DMS79 (cell line): ENCODE data around the gene PADI1.
"Not testable (repeated sequence)": the region's sequence is repeated elsewhere in the genome, so short reads cannot be mapped to it uniquely, and the experiment has no call there.

ENCODE experiments used
- DNase-seq: peaks from one replicate; lab custom pipeline; 2025; lab: John Stamatoyannopoulos, UW

PADI1 gene

DNA sequence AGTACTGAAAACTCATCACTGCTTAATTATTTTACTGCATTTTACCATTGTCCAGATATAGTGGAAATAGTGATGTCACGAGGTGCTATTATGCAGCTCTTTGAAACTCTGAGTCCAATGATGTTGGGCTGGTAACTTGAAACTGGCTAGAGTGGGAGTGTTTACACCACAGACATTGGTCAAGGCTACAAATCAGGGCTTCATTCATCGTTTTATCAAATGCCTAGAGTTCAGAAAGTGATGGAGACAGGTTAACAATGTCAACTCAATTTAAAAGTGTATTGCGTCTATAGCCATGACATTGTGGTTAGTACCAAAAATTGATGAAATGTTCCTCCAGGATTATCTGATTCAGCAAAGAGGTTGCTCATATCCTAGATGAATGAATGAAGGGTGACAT is 12.7 kb downstream of the PADI1 start:
- DNase-seq = no peak

DNA sequence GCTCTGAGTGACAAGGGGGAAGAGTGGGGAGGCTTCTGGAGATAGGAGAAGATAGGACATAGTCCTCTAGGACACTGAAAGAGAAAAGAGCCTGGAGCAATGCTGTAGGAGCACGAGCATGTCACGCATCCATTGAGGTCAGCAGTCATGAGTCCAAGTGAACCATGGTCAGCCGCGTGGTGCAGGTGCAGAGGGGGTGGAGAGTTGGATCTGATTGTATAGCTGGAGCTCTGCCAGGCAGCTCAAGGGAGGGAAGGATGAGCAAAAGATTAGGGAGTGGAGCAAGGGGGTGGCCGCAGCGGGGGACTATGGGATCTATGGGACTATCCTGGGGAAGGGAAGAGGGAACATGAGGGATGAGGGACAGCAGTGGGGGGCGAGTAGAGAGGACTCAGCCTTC is 14.0 kb downstream of the PADI1 start:
- DNase-seq = no peak

DNA sequence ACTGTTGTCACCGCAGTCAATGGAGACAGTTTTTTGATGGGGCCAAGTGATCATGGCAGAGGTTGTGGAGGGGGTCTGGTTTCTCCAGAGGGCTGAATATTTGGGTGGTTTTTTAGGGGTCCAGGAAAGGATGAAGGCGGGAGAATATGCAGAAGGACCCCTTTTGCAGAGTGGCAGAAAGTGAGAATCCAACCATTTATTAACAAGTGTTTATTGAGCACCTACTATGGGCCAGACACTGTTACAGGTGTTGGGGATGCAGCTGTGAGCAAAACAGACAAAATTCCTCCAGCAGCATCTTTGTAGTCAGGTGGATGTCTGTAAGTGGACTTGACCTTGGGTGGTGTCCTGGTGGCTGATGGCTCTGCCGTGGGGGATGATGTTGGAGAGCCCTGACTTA is 15.4 kb downstream of the PADI1 start:
- no peak for DNase-seq

DNA sequence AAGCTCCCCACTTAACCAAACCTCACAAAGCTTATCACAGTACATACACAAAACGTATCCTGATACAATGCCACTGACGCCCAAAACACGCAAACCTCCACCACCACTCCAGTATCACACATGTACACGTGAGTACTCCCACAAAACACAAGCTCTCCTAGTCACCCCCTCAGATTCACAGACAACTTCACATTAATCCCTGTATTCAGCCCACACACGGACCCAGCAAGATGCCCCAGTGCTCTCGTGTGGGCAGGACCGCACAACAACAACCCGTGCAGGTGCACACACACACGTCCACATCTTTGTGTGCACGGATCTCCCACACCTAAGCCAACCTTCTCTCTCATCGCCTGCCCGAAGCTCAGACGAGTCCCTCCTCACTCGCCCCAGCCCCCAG is 17.6 kb downstream of the PADI1 start:
- DNase-seq = no peak

DNA sequence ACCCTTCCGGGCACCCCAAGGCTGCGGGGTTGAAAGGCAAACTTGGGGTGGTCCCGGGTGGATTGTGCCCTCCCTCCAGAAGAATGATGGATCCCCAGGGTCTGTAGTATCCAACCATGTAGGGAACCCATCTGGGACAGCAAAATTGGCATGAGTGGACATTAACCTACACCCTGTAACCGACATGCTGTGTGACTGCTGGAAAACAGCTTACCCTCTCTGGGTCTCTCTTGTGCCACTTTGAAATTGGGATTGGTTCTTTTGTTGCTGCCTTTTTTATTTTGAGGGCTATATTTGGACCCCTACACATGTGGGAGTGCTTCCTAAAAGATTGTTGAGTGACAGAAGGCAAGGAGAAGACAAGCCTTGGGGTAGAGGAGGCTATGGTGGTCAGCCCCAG is 19.5 kb downstream of the PADI1 start:
- DNase-seq = no peak

DNA sequence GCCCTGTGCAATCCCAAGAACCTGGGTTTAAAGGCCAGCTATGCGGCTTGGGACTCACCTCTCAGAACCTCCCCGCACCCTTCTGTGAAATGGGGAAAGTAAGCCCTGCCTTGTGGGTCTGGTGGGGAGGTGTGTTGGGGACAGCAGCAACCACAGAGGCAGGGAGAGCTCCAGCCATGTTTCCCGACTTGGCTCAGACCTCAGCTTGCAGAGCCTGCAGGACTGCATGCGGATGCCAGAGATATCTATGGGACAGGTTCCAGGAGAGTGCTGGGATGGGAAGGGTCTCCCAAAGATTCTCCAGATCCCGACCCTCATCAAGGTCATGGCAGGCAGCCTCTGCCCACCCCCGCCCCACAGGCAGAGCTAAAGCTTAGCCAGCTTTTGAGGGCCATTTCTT is 20.2 kb downstream of the PADI1 start:
- no peak for DNase-seq

DNA sequence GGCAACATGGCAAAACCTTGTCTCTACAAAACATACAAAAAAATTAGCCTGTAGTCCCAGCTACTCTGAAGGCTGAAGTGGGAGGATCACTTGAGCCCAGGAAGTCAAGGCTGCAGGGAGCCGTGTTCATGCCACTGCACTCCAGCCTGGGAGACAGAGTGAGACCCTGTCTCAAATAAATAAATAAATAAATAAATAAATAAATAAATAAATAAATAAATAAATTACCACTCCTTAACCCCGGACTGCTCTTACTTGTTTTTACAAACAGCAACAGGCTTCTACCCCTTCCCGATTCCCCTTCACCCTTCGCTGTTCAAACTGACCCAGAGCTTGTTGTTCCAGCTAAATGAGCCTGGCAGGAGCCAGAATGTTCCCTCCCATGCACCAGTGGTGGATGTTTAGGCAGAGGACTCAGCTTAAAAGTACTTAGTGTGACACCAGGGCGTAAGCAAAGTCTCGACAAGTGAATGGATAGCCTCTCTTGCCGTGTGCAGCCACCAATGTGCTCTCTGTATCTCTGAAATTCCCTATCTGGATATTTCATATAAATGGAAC is 22.5 kb downstream of the PADI1 start:
- no peak for DNase-seq

DNA sequence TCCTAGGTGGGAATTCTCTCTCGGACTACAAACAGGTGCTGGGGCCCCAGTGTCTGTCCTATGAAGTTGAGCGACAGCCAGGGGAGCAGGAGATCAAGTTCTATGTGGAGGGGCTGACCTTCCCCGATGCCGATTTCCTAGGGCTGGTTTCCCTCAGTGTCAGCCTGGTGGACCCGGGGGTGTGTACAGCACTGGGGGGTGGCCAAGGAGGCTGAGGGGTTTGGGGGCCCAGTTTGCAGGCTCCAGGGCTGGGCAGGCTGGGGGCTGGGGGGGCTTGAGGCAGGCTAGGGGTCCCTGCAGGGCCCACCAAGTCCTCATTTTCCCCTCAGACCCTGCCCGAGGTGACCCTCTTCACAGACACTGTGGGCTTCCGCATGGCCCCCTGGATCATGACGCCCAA is 23.7 kb downstream of the PADI1 start:
- DNase-seq = no peak

DNA sequence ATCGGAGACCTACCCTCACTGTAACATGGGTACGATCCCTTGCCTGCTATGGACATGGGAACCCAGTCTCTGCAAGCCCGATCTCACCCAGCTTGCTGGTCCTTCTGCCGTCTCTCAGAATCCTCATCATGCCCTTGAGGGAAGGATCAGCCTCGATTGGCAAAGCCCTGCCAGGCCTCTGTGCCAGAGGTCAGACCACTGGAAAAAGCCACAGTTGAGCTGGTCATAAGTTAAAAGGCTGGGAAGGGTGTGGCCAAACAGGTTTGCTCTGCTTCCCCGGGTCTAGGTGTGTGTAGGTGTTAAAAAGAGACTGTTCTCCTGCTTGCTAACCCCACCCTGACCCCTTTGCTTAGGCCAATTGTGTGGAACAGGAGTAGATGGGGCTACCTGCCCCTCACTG is 24.5 kb downstream of the PADI1 start:
- DNase-seq = no peak

DNA sequence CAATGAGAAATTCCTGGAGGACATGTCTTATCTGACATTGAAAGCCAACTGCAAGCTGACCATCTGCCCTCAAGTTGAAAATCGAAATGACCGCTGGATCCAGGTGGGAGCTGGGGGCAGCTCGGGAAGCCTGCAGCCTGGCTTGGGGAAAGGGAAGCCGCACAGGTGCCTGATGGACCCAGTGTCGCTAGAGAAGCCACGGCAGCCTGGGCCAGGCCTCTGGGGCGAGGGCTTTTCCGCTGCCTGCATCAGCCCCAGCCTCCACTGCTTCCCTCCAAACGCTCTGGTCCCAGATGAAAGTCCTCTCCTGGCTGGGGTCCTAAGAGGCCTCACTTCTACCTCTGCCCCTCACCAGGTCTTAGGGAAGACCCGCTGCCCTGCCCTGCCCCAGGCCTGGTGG is 25.2 kb downstream of the PADI1 start:
- no peak for DNase-seq

DNA sequence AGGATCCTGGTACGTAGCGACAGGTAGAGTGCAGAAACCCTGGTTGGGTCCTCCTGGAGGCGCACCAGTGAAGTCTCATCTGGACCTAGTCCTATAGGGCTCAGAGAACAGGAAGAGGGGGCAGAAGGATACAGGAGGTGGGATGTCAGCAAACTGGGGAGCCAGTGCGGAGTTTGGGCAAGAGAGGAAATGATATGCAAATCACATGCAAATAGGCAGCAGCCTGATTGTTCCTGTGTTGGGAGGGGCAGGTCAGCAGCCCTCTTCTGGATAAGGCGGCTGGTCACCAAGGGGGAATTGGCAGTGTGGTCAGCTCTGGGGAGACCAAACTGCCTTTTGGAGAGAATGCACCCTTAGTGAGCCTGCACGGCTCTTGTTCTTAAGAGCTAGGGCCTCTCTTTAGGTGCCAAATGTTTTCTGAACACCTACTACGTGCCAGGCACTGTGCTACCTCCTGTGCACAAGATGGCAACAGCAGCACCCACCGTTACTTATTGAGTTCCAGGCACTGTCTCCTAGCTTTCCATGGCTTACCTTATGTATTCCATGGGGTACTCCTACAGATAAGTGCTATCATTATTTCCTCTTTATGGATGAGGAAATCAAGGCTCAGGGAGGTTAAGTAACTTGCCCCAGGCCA is 25.9 kb downstream of the PADI1 start:
- no peak for DNase-seq

DNA sequence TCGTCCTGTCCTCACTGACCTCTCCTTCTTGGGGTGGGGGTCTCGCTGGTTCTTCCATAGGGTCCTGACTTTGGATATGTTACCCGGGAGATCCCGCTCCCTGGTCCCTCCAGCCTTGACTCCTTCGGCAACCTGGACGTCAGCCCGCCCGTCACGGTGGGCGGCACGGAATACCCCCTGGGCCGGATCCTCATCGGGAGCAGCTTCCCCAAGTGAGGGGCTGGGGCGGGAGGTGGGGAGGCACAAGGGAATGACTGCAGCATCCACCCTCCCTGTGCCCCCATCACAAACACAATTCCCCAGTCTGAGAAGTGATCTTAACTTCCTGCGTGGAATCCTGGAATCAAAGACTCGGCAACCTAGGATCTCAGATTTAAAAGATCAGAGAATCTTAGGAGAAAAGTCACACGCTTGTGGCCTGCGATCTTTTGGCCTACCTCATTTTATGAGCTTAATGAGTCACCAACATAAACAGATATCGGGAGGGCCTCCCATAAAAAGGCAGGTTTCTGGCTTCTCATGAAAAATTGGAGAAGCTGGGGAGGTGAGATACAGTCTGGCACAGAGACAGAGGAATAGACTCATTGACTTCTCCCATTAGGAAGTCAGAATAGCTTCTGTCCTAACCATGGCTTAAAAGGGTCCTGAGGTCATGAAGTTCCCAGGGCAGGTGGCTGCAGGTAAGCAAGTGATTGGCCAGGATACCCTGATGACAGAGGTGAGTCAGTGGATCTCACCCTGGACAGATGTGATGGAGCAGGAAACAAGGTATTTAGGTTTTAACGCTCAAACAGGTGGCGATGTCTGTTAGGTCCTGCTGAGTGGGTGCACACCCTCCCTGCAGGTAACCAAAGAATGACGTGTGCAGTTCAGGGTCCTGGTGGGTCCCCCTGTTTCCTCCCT is 28.1 kb downstream of the PADI1 start:
- no peak for DNase-seq

DNA sequence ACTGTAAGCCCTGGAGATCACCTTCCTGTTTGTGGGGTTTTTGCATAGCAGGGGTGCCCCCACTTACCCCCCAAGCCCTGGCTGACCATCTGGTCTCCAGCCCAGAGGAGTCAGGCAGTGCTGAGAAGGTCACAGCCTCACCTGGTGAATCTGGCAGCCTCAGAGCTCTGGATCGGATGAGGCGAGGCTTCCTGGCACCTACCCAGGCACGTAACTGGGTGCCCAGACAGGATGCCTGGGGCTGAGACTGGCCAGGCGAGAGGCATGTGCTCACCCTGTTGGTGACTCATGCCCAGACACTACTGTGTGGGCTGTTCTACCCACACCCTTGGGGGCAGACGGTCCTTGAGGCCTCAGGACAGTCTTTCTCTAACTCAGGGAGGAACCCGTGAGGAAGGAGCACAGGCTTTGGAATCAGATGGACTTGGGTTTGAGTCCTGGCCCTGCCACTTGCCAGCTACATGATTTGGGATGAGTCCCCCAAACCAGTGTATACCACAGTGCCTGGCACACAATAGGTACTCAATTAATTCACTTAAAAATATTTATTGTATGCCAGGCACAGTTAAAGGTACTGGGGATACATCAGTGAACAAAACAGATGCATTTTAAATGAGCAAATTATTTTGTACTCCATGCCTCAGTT is 28.9 kb downstream of the PADI1 start:
- DNase-seq = no peak

DNA sequence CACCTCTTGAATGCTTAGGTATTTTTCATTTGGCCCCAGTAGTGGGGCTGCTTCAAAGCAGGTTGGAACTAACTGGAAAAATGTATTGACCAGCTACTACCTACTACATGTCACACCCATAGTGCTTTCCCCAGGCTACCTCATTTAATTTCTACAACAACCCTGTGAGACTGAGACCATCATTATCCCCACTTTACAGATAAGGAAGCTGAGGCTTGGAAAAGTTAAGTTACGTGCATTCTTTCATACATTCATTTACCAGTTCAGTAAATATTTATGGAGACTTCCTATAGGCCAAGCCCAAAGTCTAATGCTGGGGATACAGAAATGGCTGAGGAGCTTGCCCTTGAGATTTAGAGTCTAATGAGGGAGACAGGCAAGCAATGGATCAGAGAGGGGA is 29.5 kb downstream of the PADI1 start:
- DNase-seq = no peak

DNA sequence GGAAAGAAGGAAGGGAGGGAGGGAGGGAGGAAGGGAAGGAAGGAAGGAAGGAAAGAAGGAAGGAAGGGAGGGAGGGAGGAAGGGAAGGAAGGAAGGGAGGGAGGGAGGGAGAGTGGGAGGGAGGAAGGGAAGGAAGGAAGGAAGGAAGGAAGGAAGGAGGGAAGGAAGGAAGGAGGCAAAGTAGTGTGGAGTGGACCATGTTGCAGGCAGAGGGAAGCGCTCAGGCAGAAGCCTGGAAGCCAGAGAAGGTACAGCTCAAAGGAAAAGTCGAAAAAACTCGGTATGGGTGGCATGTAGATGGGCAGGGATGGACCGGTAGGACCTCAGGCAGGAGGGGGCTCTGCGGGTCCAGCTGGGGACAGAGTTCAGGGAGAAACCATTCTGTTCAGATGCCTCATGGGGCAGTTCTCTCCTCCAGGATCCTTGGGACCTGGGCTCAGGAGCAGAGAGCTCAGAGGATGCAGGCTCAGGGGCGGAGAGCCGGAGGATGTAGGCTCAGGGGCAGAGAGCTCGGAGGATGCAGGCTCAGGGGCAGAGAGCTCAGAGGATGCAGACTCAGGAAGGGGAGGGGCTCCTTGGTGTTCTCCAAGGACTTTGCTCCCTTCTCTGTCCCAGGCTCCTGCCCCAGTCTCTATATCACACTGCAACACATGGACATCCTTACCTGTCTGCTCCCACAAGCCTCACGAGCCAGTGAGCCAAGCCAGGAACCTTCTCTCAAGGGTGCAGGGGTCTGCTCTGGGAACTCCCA is 30.4 kb downstream of the PADI1 start:
- no peak for DNase-seq

DNA sequence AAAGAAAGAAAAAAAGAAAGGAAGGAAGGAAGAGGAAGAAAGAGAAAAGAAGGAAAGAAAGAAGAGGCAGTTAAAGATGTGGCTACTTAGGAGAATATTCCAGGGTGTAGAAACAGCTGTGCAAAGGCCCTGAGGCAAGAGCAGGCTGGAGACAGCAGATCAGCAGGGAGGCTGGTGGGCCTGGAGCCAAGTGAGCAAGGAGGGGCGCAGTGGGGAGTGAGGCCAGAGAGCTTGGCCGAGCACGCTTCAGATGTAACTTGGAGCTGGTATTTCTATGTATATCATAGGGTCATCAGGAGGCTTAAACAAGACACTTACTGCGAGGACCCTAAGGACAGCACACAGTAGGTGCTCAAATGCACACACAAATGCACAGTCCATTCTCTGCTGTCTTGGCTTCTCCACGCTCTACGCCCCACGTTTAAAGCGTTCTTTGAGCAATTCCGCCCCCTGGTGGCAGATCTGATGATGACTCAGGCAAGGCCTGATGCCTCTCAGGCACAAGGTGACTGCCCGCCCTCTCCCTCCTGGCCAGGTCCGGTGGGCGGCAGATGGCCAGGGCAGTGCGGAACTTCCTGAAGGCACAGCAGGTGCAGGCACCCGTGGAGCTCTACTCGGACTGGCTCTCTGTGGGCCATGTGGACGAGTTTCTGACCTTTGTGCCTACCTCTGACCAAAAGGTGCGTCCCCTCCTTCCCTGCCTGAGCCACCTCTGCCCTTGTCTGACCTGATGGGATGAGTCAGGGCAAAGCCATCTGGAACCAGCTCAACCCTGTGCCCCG is 32.0 kb downstream of the PADI1 start:
- DNase-seq = peak; percentile 30

DNA sequence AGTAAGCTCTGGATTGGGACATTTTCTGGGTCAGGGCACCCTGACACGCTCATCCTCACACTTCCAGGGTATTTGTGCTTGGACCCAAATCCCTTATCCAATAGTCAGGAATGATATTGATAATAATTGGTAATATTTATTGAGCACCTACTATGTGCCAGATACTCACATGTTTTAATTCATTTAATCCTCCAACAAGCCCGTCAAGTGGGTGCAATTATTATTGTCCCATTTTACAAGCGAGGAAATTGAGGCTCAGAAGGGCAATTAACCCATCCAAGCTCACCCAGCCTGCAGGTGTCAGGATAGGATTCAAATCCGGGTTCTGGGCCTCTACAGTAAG is 32.6 kb downstream of the PADI1 start:
- DNase-seq = no peak

DNA sequence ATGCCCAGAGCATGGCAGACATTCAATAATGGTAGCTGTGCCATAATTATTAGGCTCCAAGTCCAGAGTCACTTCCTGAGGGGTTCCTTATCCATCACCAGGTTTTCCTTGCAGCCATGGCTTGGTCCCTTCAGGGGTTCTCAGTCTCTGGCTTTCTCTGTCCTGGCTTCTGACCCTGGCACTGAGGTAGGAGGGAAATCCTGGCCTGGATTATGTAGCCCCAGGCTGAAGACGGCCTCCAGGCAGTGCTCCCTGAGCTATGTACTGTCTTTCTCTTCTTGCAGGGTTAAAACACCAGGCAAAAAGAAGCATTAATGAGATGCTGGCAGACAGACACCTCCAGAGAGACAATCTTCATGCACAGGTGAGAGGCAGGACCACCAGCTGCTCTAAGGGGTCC is 34.5 kb downstream of the PADI1 start:
- peak; percentile 45 for DNase-seq

DNA sequence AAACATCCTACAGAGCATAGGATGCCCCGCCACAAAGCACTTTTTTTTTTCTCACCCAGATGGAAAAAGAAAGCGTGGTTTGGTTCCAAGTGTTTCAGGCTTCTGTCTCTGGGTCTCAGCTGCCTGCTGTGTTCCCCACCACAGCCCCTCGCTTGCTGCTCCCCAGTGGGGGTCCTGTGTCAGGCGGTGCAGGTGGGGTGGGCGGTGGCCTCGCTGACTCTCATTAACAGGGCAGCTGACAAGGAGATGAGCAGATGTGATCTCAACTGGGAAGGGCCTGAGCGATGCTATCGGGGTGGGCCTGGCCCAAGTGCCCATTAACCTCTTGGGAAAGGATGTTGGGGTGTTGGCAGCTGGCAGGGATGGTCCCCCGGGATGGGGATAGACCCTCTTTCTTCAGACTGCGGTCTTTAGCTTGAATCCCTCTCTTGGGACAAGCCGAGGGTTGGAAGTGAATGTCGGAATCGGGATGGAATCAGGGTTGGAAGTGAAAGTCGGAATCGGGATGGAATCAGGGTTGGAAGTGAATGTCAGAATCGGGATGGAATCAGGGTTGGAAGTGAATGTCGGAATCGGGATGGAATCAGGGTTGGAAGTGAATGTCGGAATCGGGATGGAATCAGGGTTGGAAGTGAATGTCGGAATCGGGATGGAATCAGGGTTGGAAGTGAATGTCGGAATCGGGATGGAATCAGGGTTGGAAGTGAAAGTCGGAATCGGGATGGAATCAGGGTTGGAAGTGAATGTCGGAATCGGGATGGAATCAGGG is 36.3 kb downstream of the PADI1 start:
- DNase-seq = not testable (repeated sequence)

DNA sequence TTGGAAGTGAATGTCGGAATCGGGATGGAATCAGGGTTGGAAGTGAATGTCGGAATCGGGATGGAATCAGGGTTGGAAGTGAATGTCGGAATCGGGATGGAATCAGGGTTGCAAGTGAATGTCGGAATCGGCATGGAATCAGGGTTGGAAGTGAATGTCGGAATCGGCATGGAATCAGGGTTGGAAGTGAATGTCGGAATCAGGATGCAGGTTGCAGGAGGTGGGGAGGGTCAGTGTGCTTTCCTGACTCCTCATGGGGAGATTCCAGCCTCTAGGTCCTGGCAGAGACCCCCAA is 36.8 kb downstream of the PADI1 start:
- DNase-seq = not testable (repeated sequence)

DNA sequence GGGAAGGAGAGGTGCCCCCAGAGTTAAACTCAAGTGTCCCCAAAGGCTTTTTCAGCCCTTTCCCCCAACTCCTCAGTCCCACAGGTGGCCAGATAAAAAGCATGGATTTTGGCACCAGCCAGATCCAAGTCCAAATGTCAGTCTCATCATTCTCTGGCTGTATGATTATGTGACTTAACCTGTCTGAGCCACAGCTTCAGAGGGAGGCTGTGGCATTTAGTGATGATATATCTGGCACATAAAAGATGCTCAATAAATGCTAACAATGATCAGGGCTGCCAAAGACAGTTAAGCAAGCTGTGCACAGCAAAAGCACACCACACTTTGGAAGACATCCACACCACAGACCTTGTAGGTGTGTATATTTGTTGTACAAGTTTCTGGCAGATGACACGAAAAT is 38.3 kb downstream of the PADI1 start:
- DNase-seq = no peak
